ENCODE results near the gene CAMTA1. TPM values are rescaled to one million over a fixed set of nuclear protein-coding genes. Genes with fewer than 3 reads are reported as not detected.

The CAMTA1 gene
- total RNA-seq, 1 donor from 2014 or later = 115 TPM

GRCh38 chr1:7562729-7563605 is 777.7 kb downstream of the CAMTA1 start:
- DNase-seq = no peak

GRCh38 chr1:7564137-7564536 is 778.9 kb downstream of the CAMTA1 start:
- DNase-seq = no peak

GRCh38 chr1:7565099-7565750 is 780.0 kb downstream of the CAMTA1 start:
- DNase-seq = no peak

- no peak for DNase-seq
These were observed 781.4 kb downstream of the CAMTA1 start for GRCh38 chr1:7566417-7567375.

GRCh38 chr1:7567376-7567775 is 782.1 kb downstream of the CAMTA1 start:
- DNase-seq = no peak

GRCh38 chr1:7568053-7568452 is 782.8 kb downstream of the CAMTA1 start:
- DNase-seq = no peak

- no peak for DNase-seq
These were observed 783.8 kb downstream of the CAMTA1 start for GRCh38 chr1:7568901-7569524.

- DNase-seq = no peak
These were observed 785.1 kb downstream of the CAMTA1 start for GRCh38 chr1:7570311-7570710.

- DNase-seq = no peak
These were observed 787.4 kb downstream of the CAMTA1 start for GRCh38 chr1:7572654-7573152.

- no peak for DNase-seq
These were observed 788.2 kb downstream of the CAMTA1 start for GRCh38 chr1:7573481-7573880.

GRCh38 chr1:7574121-7575040 is 789.1 kb downstream of the CAMTA1 start:
- DNase-seq = no peak

GRCh38 chr1:7575041-7575400 is 789.8 kb downstream of the CAMTA1 start:
- DNase-seq = no peak

- DNase-seq = no peak
These were observed 791.8 kb downstream of the CAMTA1 start for GRCh38 chr1:7576946-7577657.

GRCh38 chr1:7578206-7578605 is 793.0 kb downstream of the CAMTA1 start:
- no peak for DNase-seq

- no peak for DNase-seq
These were observed 793.8 kb downstream of the CAMTA1 start for GRCh38 chr1:7579016-7579415.

- DNase-seq = no peak
These were observed 794.9 kb downstream of the CAMTA1 start for GRCh38 chr1:7579831-7580804.

GRCh38 chr1:7580923-7581753 is 795.9 kb downstream of the CAMTA1 start:
- no peak for DNase-seq

All from occipital lobe (tissue), 2 donors.